Fibroblast of skin of right quadriceps (primary cell): Measurements from ENCODE around the gene ANKRD35.
A peak's percentile ranks its signal among the peaks of the same experiment; 100 is the strongest.

Source experiments
- DNase-seq: peaks from one replicate; pipeline ENCODE4 v3.0.0-alpha.2; 2013

The ANKRD35 gene

GRCh38 chr1:145895471-145895870 lies 9.8 kb upstream of the ANKRD35 start:
- DNase-seq = no peak

- DNase-seq = no peak
Measured at GRCh38 chr1:145893306-145894055, 7.8 kb upstream of the ANKRD35 start.

DNA sequence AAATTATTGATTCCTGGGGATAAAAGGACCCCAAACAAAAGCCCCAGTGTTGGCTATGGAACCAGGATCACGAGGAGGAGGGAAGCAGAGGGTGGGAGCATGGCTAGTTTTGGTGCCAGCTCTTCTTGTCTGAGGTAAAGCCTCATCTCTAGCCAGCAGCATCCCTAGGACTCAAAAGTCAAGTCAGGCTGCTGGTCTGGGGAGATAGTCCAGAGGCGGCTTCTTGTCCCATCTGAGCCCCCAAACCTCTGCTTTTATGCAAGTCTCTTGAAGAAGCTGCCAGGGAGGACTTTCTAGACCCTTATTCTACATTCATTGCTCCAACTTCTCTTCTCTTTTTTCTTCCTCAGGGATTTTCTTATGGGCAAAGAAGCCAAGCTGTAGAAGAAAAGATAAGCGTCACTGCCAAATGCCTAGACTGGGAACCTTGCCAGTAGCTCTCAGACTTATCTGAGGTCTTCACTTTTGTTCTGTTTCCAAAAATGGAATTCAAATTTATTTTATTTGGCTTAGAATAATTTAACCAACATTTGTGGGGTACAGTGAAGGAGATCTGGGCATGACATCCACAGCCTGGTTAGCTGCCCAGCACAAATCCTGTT lies 6.9 kb upstream of the ANKRD35 start:
- DNase-seq = peak; percentile 41

- DNase-seq = peak; percentile 100
Measured at GRCh38 chr1:145891587-145892485, 6.2 kb upstream of the ANKRD35 start.

- peak; percentile 13 for DNase-seq
Measured at GRCh38 chr1:145891143-145891542, 5.5 kb upstream of the ANKRD35 start.

DNA sequence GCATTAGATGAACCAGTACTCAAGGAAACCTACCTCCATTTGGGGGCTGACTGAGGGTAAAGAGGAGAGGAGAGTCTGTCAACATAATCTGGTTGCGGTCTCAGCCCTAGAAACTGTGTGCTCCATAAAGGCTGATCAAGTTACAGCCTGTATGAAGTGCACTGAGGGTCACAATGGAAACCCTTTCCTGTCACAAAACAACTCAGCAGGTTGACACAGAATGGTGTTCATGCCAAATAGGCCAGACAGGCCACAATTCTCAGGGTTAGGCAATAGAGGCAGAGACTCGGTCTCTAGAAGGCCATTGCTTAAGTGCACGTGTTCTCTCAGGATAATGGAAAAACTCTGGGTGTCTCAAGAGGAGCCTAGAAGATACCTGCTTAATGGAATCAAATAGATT lies 4.1 kb upstream of the ANKRD35 start:
- DNase-seq = no peak

DNA sequence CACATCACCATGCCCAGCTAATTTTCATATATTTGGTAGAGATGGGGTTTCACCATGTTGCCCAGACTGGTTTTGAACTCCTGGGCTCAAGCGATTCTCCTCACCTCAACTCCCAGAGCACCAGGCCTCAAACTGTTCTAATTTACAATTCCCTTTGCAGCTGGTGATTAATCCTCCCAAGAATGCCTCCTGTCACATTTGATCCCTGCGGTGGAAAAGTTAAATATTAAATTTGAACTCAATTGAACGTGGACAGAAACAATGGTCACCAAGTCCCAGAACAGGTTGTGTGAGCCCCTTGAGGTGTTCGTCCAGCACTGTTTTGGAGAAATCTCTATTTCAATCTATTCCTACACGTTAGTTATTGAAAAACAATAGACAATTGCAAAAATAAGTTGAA lies 2.0 kb upstream of the ANKRD35 start:
- no peak for DNase-seq

DNA sequence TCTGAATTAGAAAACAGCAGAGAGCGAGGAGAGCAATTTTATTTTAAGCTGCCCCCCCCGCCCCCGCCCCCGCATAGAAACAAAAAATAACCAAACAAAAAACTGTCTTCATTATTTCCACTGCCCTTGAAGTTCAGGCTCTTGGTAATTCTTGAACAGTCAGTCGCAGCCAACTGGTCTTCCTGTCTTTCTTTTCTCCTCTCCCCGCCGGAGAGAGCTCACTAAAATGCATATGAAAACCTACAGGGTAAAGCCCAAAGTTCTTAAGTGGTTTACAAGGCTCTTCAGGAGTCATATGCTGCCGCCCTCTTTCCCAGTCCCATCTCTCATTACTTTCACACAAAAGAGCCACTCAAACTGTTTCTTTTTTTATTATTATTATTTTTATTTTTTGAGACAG lies 1.1 kb upstream of the ANKRD35 start:
- DNase-seq = no peak

- no peak for DNase-seq
Measured at GRCh38 chr1:145886390-145886789, 724 bp upstream of the ANKRD35 start.

GRCh38 chr1:145884675-145885074 lies 991 bp downstream of the ANKRD35 start:
- DNase-seq = peak; percentile 48

DNA sequence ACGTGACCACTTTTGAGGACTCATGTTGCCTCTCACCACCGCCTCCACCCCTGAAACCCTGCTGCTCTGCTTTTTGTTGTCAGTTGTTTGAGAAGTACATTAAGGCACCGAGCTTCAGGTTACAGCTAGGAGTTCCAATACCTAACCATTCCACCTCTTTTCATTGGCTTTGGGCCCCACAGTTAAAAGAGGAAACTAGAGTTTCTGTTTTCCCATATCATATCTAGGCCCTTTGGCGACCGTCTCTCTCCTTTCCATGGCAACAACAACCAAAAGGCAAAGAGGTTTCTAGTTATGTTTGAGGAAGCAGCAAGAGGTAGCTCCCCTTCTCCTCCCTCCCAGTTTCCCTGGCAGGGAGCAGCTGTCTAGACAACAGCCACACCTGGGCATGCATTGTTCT lies 5.9 kb downstream of the ANKRD35 start:
- no peak for DNase-seq

DNA sequence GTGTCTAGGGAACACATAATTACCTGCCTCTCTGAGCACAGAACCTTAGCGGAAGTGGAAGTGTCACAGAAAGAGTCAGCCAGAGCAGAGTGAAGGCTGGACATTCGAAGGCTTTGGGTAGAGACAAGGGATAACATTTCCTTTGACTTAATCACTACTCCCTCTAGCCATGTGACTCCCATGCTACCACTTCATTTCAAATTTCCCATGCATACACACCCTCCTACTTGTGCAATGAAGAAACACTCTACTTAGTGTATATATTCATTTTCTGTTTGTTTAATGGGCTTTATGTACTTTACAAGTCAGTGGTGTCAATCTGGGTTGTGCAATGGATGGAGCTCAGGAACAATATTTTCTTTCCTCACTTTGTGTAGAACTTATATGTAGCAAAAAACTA lies 6.9 kb downstream of the ANKRD35 start:
- no peak for DNase-seq

- no peak for DNase-seq
Measured at GRCh38 chr1:145877923-145878486, 7.7 kb downstream of the ANKRD35 start.

- no peak for DNase-seq
Measured at GRCh38 chr1:145874646-145875045, 11.0 kb downstream of the ANKRD35 start.

DNA sequence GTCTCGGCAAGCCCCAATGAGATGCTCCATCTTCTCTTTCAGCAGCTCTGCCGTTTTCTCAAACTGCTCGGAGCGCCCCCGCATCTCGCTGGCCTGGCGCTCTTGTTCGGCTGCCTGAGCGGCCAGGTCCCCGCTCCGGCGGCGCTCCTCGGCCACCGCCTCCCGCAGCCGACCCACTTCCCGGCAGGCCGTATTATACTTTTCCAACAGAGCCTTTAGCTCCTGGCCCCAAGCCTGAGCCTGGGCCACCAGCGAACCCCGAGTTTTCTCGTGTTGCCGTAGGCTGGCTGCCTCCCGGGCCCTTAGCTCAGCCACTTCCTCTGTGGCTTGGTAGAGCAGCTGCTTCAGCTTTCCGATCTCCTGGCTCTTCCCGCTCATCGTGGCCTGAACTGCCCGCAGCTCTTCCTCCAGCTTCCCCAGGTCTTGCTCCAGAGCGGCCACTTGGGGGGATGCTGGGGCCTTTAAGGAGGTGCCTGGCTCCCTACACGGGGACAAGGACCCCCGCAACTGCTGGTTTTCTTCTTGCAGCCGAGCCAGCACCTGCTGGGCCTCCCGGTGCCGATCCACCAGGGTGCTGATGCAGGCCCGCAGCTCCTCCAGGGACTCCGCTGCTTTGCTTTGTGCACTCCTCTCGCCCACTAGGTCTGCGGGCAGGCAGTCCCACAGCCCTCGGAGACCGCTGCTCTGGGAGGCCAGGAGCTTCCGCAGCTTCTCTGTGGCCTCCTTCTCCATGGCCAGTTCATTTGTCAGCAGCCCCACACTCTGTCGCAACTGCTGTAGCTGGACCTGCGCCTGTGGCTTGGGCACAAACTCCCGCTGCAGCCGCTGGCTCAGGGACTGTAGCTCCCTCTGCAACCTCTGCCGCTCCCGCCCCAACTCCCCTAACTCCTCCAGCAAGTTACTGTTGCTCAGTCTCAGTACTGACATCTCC lies 13.4 kb downstream of the ANKRD35 start:
- peak; percentile 20 for DNase-seq

- DNase-seq = no peak
Measured at GRCh38 chr1:145868232-145868631, 17.4 kb downstream of the ANKRD35 start.

- DNase-seq = no peak
Measured at GRCh38 chr1:145863282-145864018, 22.2 kb downstream of the ANKRD35 start.

DNA sequence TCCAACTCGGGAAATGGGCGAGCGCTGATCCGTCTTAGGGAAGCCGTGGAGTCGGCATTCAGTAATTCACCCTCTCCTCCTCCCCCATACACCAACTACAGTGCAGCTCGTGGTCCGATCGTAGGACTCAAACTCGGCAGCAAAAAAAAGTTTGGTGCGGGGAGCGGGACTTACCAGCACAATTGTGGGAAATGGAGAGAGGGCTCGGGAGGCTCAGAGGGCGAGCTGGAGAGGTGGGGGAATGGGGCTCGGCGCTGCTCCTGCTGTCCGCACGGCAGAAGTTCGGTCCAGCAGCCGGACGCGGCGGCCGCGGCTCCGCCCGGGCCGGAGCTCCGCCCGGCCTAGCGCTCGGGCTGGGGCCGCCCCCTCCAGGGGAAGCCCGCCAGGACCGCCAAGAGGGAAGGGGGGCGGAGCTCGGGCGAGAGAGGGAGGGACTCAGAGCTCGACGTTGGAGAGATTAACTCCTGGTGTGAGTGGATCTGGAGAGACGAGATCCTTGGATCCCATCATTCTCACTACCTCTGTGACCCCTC lies 26.1 kb downstream of the ANKRD35 start:
- DNase-seq = peak; percentile 87

- peak; percentile 94 for DNase-seq
Measured at GRCh38 chr1:145858901-145859490, 26.7 kb downstream of the ANKRD35 start, which contains the start of gene PIAS3. PIAS3 (minus strand) TSS chr1:145859081; CDS start chr1:145858990, 91 bp downstream.

GRCh38 chr1:145858238-145858900 lies 27.3 kb downstream of the ANKRD35 start:
- DNase-seq = peak; percentile 38
